IPS DF 6.9 (cell line): ENCODE data around the gene IGSF3.
"Not testable (repeated sequence)": the region's sequence is repeated elsewhere in the genome, so short reads cannot be mapped to it uniquely, and the experiment has no call there.

Experiments
- DNase-seq: peaks from one replicate; pipeline ENCODE4 v3.0.0-alpha.2; 2013; ENCODE audit warnings: low read depth, low spot score
- H3K27ac ChIP-seq: one replicate; pipeline ENCODE4 v1.5.1; 2013; ENCODE audit warnings: low read length, control low read depth
- H3K27me3 ChIP-seq: 2 replicates; pipeline ENCODE4 v1.6.1; 2013; ENCODE audit warnings: mild to moderate bottlenecking, low read length; ENCODE audit not compliant: control insufficient read depth, insufficient read depth
- H3K36me3 ChIP-seq: 2 replicates; pipeline ENCODE4 v1.6.1; 2013; ENCODE audit warnings: low read length; ENCODE audit not compliant: control insufficient read depth, insufficient read depth
- H3K4me1 ChIP-seq: 2 replicates; pipeline ENCODE4 v1.6.1; 2013; ENCODE audit warnings: low read length; ENCODE audit not compliant: control insufficient read depth, insufficient read depth
- H3K4me3 ChIP-seq: 2 replicates; pipeline ENCODE4 v1.5.1; 2013; ENCODE audit warnings: mild to moderate bottlenecking, low read length
- H3K9me3 ChIP-seq: 2 replicates; pipeline ENCODE4 v1.6.1; 2013; ENCODE audit warnings: low read length, inconsistent platforms; ENCODE audit not compliant: control insufficient read depth, insufficient read depth
- WGBS: extraction: QIAGEN DNeasy Blood & Tissue Kit; methylation state at CpG from one replicate; pipeline ENCODE4 v1.1.7; 2013; ENCODE audit warnings: mixed read lengths, missing lambda C conversion rate; ENCODE audit not compliant: insufficient read length, insufficient coverage; 5-methylcytosine and 5-hydroxymethylcytosine counted together

IGSF3 gene

GRCh38 chr1:116617808-116618207 is 49.7 kb downstream of the IGSF3 start:
- not testable (repeated sequence) for DNase-seq, H3K9me3 ChIP-seq, H3K27ac ChIP-seq, H3K27me3 ChIP-seq, H3K36me3 ChIP-seq, H3K4me1 ChIP-seq, H3K4me3 ChIP-seq
- WGBS, result no CpG with 5 or more reads among the region's 5 CpGs

- not testable (repeated sequence) for H3K27ac ChIP-seq, DNase-seq, H3K27me3 ChIP-seq, H3K4me1 ChIP-seq, H3K4me3 ChIP-seq, H3K9me3 ChIP-seq, H3K36me3 ChIP-seq
- no CpG with 5 or more reads among the region's 13 CpGs for WGBS
Measured at GRCh38 chr1:116613825-116614224, 53.7 kb downstream of the IGSF3 start.

- not testable (repeated sequence) for H3K27ac ChIP-seq, H3K4me1 ChIP-seq, H3K27me3 ChIP-seq, DNase-seq, H3K36me3 ChIP-seq, H3K4me3 ChIP-seq, H3K9me3 ChIP-seq
- WGBS, result no CpG with 5 or more reads among the region's 6 CpGs
Measured at GRCh38 chr1:116609801-116610371, 57.6 kb downstream of the IGSF3 start.

- not testable (repeated sequence) for H3K4me1 ChIP-seq, H3K4me3 ChIP-seq, H3K27me3 ChIP-seq, H3K36me3 ChIP-seq, H3K27ac ChIP-seq, DNase-seq, H3K9me3 ChIP-seq
- WGBS, result no CpG with 5 or more reads among the region's 2 CpGs
Measured at GRCh38 chr1:116608841-116609240, 58.7 kb downstream of the IGSF3 start.

GRCh38 chr1:116608151-116608550 is 59.4 kb downstream of the IGSF3 start:
- not testable (repeated sequence) for H3K4me1 ChIP-seq, H3K4me3 ChIP-seq, H3K27ac ChIP-seq, H3K27me3 ChIP-seq, H3K9me3 ChIP-seq, DNase-seq, H3K36me3 ChIP-seq
- no CpG with 5 or more reads among the region's 12 CpGs for WGBS

- not testable (repeated sequence) for H3K27ac ChIP-seq, H3K4me3 ChIP-seq, H3K4me1 ChIP-seq, H3K9me3 ChIP-seq, H3K27me3 ChIP-seq, DNase-seq, H3K36me3 ChIP-seq
- no CpG with 5 or more reads among the region's 1 CpG for WGBS
Measured at GRCh38 chr1:116607463-116607862, 60.1 kb downstream of the IGSF3 start.

- H3K4me3 ChIP-seq, H3K9me3 ChIP-seq, H3K4me1 ChIP-seq, H3K27me3 ChIP-seq, H3K36me3 ChIP-seq, DNase-seq, H3K27ac ChIP-seq: not testable (repeated sequence)
- no CpG with 5 or more reads among the region's 8 CpGs for WGBS
Measured at GRCh38 chr1:116606067-116606466, 61.5 kb downstream of the IGSF3 start.

- Histone ChIP-seq H3K27me3 (no peaks in the 10 kb centered on the region), H3K4me1 (no peaks in the 10 kb centered on the region), H3K27ac (no peak overlapping the region), H3K36me3 (no peaks in the 10 kb centered on the region), H3K9me3 (no peaks in the 10 kb centered on the region), H3K4me3 (no peak overlapping the region)
- WGBS, result no CpG with 5 or more reads among the region's 1 CpG
- no peak for DNase-seq
Measured at GRCh38 chr1:116605315-116605714, 62.2 kb downstream of the IGSF3 start.

GRCh38 chr1:116604408-116604807 is 63.1 kb downstream of the IGSF3 start:
- not testable (repeated sequence) for H3K4me1 ChIP-seq, H3K4me3 ChIP-seq, H3K36me3 ChIP-seq, H3K27me3 ChIP-seq, H3K27ac ChIP-seq, H3K9me3 ChIP-seq, DNase-seq
- WGBS, result no CpG with 5 or more reads among the region's 6 CpGs

GRCh38 chr1:116603646-116604045 is 63.9 kb downstream of the IGSF3 start:
- not testable (repeated sequence) for H3K4me1 ChIP-seq, H3K27ac ChIP-seq, H3K36me3 ChIP-seq, H3K9me3 ChIP-seq, H3K4me3 ChIP-seq, H3K27me3 ChIP-seq, DNase-seq
- WGBS, result no CpG with 5 or more reads among the region's 21 CpGs

GRCh38 chr1:116599369-116599768 is 68.2 kb downstream of the IGSF3 start:
- not testable (repeated sequence) for H3K4me3 ChIP-seq, H3K27ac ChIP-seq, H3K36me3 ChIP-seq, H3K9me3 ChIP-seq, DNase-seq, H3K4me1 ChIP-seq, H3K27me3 ChIP-seq
- WGBS, result no CpG with 5 or more reads among the region's 2 CpGs
